Transverse colon (tissue), 4 donors: ENCODE results near the gene LRRC45. TPM values are rescaled to one million over a fixed set of nuclear protein-coding genes. Genes with fewer than 3 reads are reported as not detected.

Source experiments
- DNase-seq: peaks from one replicate; pipeline ENCODE4 v3.0.0-alpha.2; 2019
- H3K27ac ChIP-seq, 4 donors: fragments of 200-600 bp; sonication (generic); 2 replicates each; pipeline ENCODE4 v1.5.1; 2016 to 2018; ENCODE audit warnings: inconsistent platforms in 4 of 4
- H3K27me3 ChIP-seq: fragments of 200-600 bp; sonication (generic); 2 replicates; pipeline ENCODE4 v1.5.1; 2017; ENCODE audit warnings: inconsistent platforms
- H3K36me3 ChIP-seq, 4 donors: fragments of 200-600 bp; sonication (generic); 2 replicates each; pipeline ENCODE4 v1.5.1; 2017 to 2019; ENCODE audit warnings: inconsistent platforms in 4 of 4
- H3K4me1 ChIP-seq, 4 donors: fragments of 200-600 bp; sonication (generic); 2 replicates each; pipeline ENCODE4 v1.5.1; 2017 to 2020; ENCODE audit warnings: inconsistent platforms in 4 of 4
- H3K4me3 ChIP-seq, 4 donors: fragments of 200-600 bp; sonication (generic); 1 replicate in 1 of 4; 2 replicates in 3 of 4; pipeline versions ENCODE4 v1.5.1 to v1.6.1; 2017 to 2019; ENCODE audit warnings: inconsistent platforms in 4 of 4
- H3K9me3 ChIP-seq, 2 donors: fragments of 200-600 bp; sonication (generic); 2 replicates each; pipeline ENCODE4 v1.5.1; 2017 to 2019; ENCODE audit warnings: inconsistent platforms in 2 of 2
- CTCF ChIP-seq, 5 experiments: fragments of 200-600 bp in 3 of 5; fragments of 450-650 bp in 2 of 5; sonication (generic) in 3 of 5; IDR thresholded peaks; 1 replicate in 2 of 5; 2 replicates in 3 of 5; pipeline ENCODE4 v1.5.1; 2016 to 2017; ENCODE audit warnings: antibody characterized with exemption in 5 of 5, inconsistent platforms in 3 of 5, mild to moderate bottlenecking in 2 of 5, moderate library complexity in 1 of 5
- EP300 ChIP-seq: sonication (generic); formaldehyde crosslinking; IDR thresholded peaks from one replicate; pipeline ENCODE4 v1.6.1; 2017; ENCODE audit warnings: antibody characterized with exemption, low read depth
- POLR2A ChIP-seq: fragments of 450-650 bp; IDR thresholded peaks from one replicate; pipeline ENCODE4 v1.6.1; 2016; ENCODE audit warnings: antibody characterized with exemption, mild to moderate bottlenecking, moderate library complexity
- POLR2AphosphoS5 ChIP-seq, 3 donors: sonication (generic); formaldehyde crosslinking; IDR thresholded peaks; one replicate each; pipeline ENCODE4 v1.6.1; 2016; ENCODE audit warnings: antibody characterized with exemption in 3 of 3
- WGBS, 2 donors: methylation state at CpG; one replicate each; pipeline ENCODE4 v1.1.5; 2018; ENCODE audit warnings: low coverage in 1 of 2; 5-methylcytosine and 5-hydroxymethylcytosine counted together
- in situ Hi-C, 4 donors: fragments of 200-750 bp; cut with MboI; loops; one replicate each; pipeline versions ENCODE4 v1.15.0 to v1.15.1; 2017; ENCODE audit warnings: low sequenced_read_pairs in 3 of 4, low pct_ligation_motif_present in 1 of 4, low pct_unique_long_range_greater_than_20kb in 1 of 4
- intact Hi-C: fragments of 100-400 bp; cut with DNase I; formaldehyde crosslinking; loops from one replicate; pipeline ENCODE4 v1.15.1; 2023; ENCODE audit warnings: low total_unique reads
- total RNA-seq, 4 donors: library from RNA; depleted of rRNA; stranded (reverse); fragments of >200 nt; gene quantifications; one replicate each; pipeline ENCODE4 v1.1.0, GENCODE V29; 2016

Gene LRRC45
- total RNA-seq, 4 donors from 2014 or later: 12.7 to 40.6 (median 23.5) TPM

GRCh38 chr17:82051776-82052637 is 28.9 kb downstream of the LRRC45 start, which contains the start of the genes GPS1 and RFNG:
TSS of gene GPS1 (plus strand) at chr17:82051898. CDS start at chr17:82051932, 34 bp downstream.
TSS of gene RFNG (minus strand) at chr17:82051811. CDS start at chr17:82051766, 45 bp downstream.
- 0% methylated on average over 54 of the region's 94 CpGs; no CpG with 5 or more reads in 1 of the 2 donors for WGBS, 2 donors
- Histone ChIP-seq H3K27ac (peak within 1 kb of the TSS; percentile 62 to 84 (median 74)), H3K9me3 (no peaks in the 10 kb centered on the region), H3K27me3 (no peaks in the 10 kb centered on the region), H3K4me1 (peaks cover 12 to 28% (median 27%) of the 10 kb centered on the region in 4 donors), H3K36me3 (peaks cover 0 to 4% (median 0%) of the 10 kb centered on the region in 4 donors), H3K4me3 (peak within 1 kb of the TSS; percentile 80 to 89 (median 88))
- in situ Hi-C loops (no loop called here), intact Hi-C loops (no loop called here)
- DNase-seq: peak; percentile 87
- TF ChIP-seq POLR2AphosphoS5 (IDR thresholded peaks at IDR 0.05): peak; percentile 34 to 46 (median 35)
- TF ChIP-seq EP300: no peak
- no peak for TF ChIP-seq CTCF (IDR thresholded peaks at IDR 0.05)

- intact Hi-C loops (no loop called here), in situ Hi-C loops (no loop called here)
- H3K27ac ChIP-seq: peak overlapping the region in 3 of 4 donors; percentile 71 to 84 (median 76)
Measured at GRCh38 chr17:82052638-82053059, 29.5 kb downstream of the LRRC45 start.

GRCh38 chr17:82053130-82053529 is 30.0 kb downstream of the LRRC45 start:
- Histone ChIP-seq H3K36me3 (peaks cover 0 to 5% (median 2%) of the 10 kb centered on the region in 4 donors), H3K4me1 (peaks cover 12 to 28% (median 27%) of the 10 kb centered on the region in 4 donors)

More at GRCh38 chr17:82052638-82053059, 29.5 kb downstream of the LRRC45 start:
- TF ChIP-seq CTCF (IDR thresholded peaks at IDR 0.05) (no peak), POLR2AphosphoS5 (IDR thresholded peaks at IDR 0.05) (no peak), POLR2A (no peak)
- H3K27me3 ChIP-seq: no peaks in the 10 kb centered on the region
- WGBS, 2 donors: 31% methylated on average over 13 of the region's 19 CpGs; no CpG with 5 or more reads in 1 of the 2 donors
- H3K9me3 ChIP-seq: no peaks in the 10 kb centered on the region
- no peak for DNase-seq
- H3K36me3 ChIP-seq: peaks cover 0 to 4% (median under 1%) of the 10 kb centered on the region in 4 donors
- peak overlapping the region; percentile 80 to 89 (median 88) for H3K4me3 ChIP-seq
- H3K4me1 ChIP-seq: peaks cover 12 to 28% (median 27%) of the 10 kb centered on the region in 4 donors

More at GRCh38 chr17:82053130-82053529, 30.0 kb downstream of the LRRC45 start:
- WGBS, 2 donors: 89 to 93% methylated on average over 5 to 19 of the region's 19 CpGs
- intact Hi-C loops: no loop called here
- peak overlapping the region in 1 of 4 donors; percentile 87 for H3K4me3 ChIP-seq
- no peak for DNase-seq
- no peak overlapping the region for H3K27ac ChIP-seq
- no peaks in the 10 kb centered on the region for H3K9me3 ChIP-seq
- no peaks in the 10 kb centered on the region for H3K27me3 ChIP-seq
- in situ Hi-C loops: no loop called here
- TF ChIP-seq CTCF (IDR thresholded peaks at IDR 0.05) (no peak), POLR2A (no peak), EP300 (no peak), POLR2AphosphoS5 (IDR thresholded peaks at IDR 0.05) (no peak)
